PFSK-1 (cell line): ENCODE data around the gene TMEM132D.

Experiments used
- FOXP2 ChIP-seq: optimal IDR thresholded peaks from 2 replicates; pipeline ENCODE3; 2011; ENCODE audit warnings: borderline replicate concordance, control low read depth, inconsistent platforms; ENCODE audit not compliant: insufficient read depth; ENCODE audit errors: extremely low read length, extremely low read depth
- POLR2AphosphoS5 ChIP-seq: IDR thresholded peaks from 2 replicates; pipeline ENCODE4 v1.6.1; 2012; ENCODE audit warnings: low read depth, mild to moderate bottlenecking, control low read depth, low read length, moderate library complexity
- REST ChIP-seq, 2 experiments: IDR thresholded peaks; 2 replicates each; pipeline versions ENCODE4 v1.6.1 to v1.8.0; 2011 to 2012; ENCODE audit warnings: low read depth in 2 of 2, low read length in 2 of 2, control low read depth in 1 of 2, inconsistent platforms in 1 of 2, mild to moderate bottlenecking in 1 of 2, moderate library complexity in 1 of 2; ENCODE audit not compliant: insufficient read depth in 1 of 2
- SIN3A ChIP-seq: IDR thresholded peaks from 2 replicates; pipeline ENCODE4 v1.6.1; 2012; ENCODE audit warnings: mild to moderate bottlenecking, low read length, moderate library complexity, borderline replicate concordance; ENCODE audit not compliant: insufficient read depth
- TAF1 ChIP-seq: IDR thresholded peaks from 2 replicates; pipeline ENCODE4 v1.6.1; 2012; ENCODE audit warnings: low read length, control low read depth, borderline replicate concordance; ENCODE audit not compliant: insufficient read depth

TMEM132D gene

GRCh38 chr12:129115558-129115957 lies 788.3 kb downstream of the TMEM132D start:
- TF ChIP-seq REST (IDR thresholded peaks at IDR 0.05; ENCODE audit: insufficient read depth in 1 of 2, low read depth in 2 of 2, low read length in 2 of 2) (no peak), POLR2AphosphoS5 (no peak), TAF1 (no peak), FOXP2 (no peak), SIN3A (no peak)

GRCh38 chr12:129110575-129110974 lies 793.2 kb downstream of the TMEM132D start:
- TF ChIP-seq REST (IDR thresholded peaks at IDR 0.05; ENCODE audit: insufficient read depth in 1 of 2, low read depth in 2 of 2, low read length in 2 of 2) = no peak
- no peak for TF ChIP-seq POLR2AphosphoS5
- TF ChIP-seq SIN3A = no peak
- no peak for TF ChIP-seq FOXP2
- TF ChIP-seq TAF1 = no peak

- TF ChIP-seq TAF1 (no peak), FOXP2 (no peak), REST (IDR thresholded peaks at IDR 0.05; ENCODE audit: insufficient read depth in 1 of 2, low read depth in 2 of 2, low read length in 2 of 2) (no peak), POLR2AphosphoS5 (no peak), SIN3A (no peak)
Observed at GRCh38 chr12:129109174-129110001, 794.4 kb downstream of the TMEM132D start.

- TF ChIP-seq POLR2AphosphoS5 = no peak
- TF ChIP-seq FOXP2 = no peak
- no peak for TF ChIP-seq TAF1
- TF ChIP-seq REST (IDR thresholded peaks at IDR 0.05; ENCODE audit: insufficient read depth in 1 of 2, low read depth in 2 of 2, low read length in 2 of 2) = no peak
- TF ChIP-seq SIN3A = no peak
Observed at GRCh38 chr12:129106772-129107171, 797.1 kb downstream of the TMEM132D start.

- no peak for TF ChIP-seq POLR2AphosphoS5
- TF ChIP-seq REST (IDR thresholded peaks at IDR 0.05; ENCODE audit: insufficient read depth in 1 of 2, low read depth in 2 of 2, low read length in 2 of 2) = no peak
- no peak for TF ChIP-seq FOXP2
- no peak for TF ChIP-seq SIN3A
- no peak for TF ChIP-seq TAF1
Observed at GRCh38 chr12:129103231-129103630, 800.6 kb downstream of the TMEM132D start.
